GM12891 (cell line): Measurements from ENCODE around the gene ZNF516.

Experiments
- DNase-seq: peaks from one replicate; pipeline ENCODE4 v3.0.0; 2011; ENCODE audit warnings: low spot score; ENCODE audit not compliant: insufficient read length
- FAIRE-seq: peaks from 2 replicates; lab custom pipeline; 2011; peaks lifted over from hg19 to GRCh38; lab: Jason Lieb, UNC
- PAX5 ChIP-seq: IDR thresholded peaks from 2 replicates; pipeline ENCODE4 v1.6.1; 2011; ENCODE audit warnings: low read length, moderate library complexity, mild to moderate bottlenecking; ENCODE audit not compliant: insufficient read depth, severe bottlenecking
- POLR2A ChIP-seq: IDR thresholded peaks from 2 replicates; pipeline ENCODE4 v1.6.1; 2011; ENCODE audit warnings: low read depth, low read length, control low read depth
- POLR2AphosphoS5 ChIP-seq: IDR thresholded peaks from 2 replicates; pipeline ENCODE4 v1.6.1; 2011; ENCODE audit warnings: low read depth, low read length, control low read depth
- POU2F2 ChIP-seq: IDR thresholded peaks from 2 replicates; pipeline ENCODE4 v1.6.1; 2011; ENCODE audit warnings: low read depth, mild to moderate bottlenecking, control low read depth, low read length, moderate library complexity
- SPI1 ChIP-seq: IDR thresholded peaks from 2 replicates; pipeline ENCODE4 v1.6.1; 2011; ENCODE audit warnings: low read depth, low read length, control low read depth
- TAF1 ChIP-seq: IDR thresholded peaks from 2 replicates; pipeline ENCODE4 v1.6.1; 2011; ENCODE audit warnings: low read depth, low read length, control low read depth

ZNF516 gene

GRCh38 chr18:76524900-76525698 is 30.1 kb upstream of the ZNF516 start:
- DNase-seq (no peak), FAIRE-seq (peak; percentile 70)
- TF ChIP-seq TAF1 (no peak), PAX5 (no peak), POLR2A (no peak), SPI1 (0 out of 2 replicates have a peak, but pooled peaks have one; percentile 8)

- no peak for TF ChIP-seq POLR2AphosphoS5
- TF ChIP-seq POLR2A = no peak
- TF ChIP-seq PAX5 = no peak
- no peak for TF ChIP-seq POU2F2
- DNase-seq = no peak
- FAIRE-seq = no peak
Measured at GRCh38 chr18:76524477-76524876, 29.4 kb upstream of the ZNF516 start.

GRCh38 chr18:76522551-76522950 is 27.5 kb upstream of the ZNF516 start:
- TF ChIP-seq PAX5 = no peak
- no peak for TF ChIP-seq SPI1
- no peak for TF ChIP-seq TAF1
- FAIRE-seq (no peak), DNase-seq (no peak)

GRCh38 chr18:76522122-76522503 is 27.1 kb upstream of the ZNF516 start:
- DNase-seq (no peak), FAIRE-seq (no peak)
- no peak for TF ChIP-seq POU2F2
- no peak for TF ChIP-seq POLR2A
- no peak for TF ChIP-seq SPI1
- no peak for TF ChIP-seq POLR2AphosphoS5
- no peak for TF ChIP-seq PAX5
- no peak for TF ChIP-seq TAF1

GRCh38 chr18:76521417-76522121 is 26.5 kb upstream of the ZNF516 start:
- TF ChIP-seq POLR2AphosphoS5 (no peak), POU2F2 (no peak), POLR2A (no peak), TAF1 (no peak), PAX5 (no peak), SPI1 (no peak)
- DNase-seq = no peak
- no peak for FAIRE-seq

DNA sequence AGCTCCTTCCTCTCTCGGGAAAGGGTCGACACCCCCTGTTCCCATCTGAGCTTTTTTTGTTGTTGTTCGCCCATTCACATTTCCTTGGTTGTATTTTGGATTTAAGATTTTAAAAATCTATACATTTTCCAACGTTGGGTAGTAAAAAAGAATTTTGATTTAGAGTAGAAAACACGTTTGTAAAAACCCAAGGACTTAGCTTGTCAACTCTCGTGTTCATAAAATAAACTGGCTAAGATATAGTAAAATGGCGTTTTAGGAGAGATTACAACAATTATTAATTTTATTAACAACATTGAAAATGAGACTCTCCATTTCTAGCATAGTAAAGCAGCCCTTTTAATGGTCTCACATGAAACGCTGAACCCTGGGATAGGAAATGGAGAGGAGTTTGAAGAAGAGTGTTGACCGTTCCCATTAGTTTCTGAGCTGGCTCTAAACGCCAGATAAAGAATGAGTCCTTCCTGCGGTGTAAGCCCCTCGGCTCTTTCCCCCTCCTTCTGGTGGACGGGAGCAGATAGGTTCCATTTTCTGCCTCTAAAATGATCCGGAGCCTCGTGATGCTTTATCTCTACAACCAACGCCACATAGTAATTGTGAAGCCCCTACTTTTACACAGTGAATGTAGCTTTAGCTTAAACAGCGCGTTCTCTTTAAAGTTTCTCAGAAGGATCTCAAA is 24.0 kb upstream of the ZNF516 start:
- DNase-seq = no peak
- peak; percentile 58 for FAIRE-seq

DNA sequence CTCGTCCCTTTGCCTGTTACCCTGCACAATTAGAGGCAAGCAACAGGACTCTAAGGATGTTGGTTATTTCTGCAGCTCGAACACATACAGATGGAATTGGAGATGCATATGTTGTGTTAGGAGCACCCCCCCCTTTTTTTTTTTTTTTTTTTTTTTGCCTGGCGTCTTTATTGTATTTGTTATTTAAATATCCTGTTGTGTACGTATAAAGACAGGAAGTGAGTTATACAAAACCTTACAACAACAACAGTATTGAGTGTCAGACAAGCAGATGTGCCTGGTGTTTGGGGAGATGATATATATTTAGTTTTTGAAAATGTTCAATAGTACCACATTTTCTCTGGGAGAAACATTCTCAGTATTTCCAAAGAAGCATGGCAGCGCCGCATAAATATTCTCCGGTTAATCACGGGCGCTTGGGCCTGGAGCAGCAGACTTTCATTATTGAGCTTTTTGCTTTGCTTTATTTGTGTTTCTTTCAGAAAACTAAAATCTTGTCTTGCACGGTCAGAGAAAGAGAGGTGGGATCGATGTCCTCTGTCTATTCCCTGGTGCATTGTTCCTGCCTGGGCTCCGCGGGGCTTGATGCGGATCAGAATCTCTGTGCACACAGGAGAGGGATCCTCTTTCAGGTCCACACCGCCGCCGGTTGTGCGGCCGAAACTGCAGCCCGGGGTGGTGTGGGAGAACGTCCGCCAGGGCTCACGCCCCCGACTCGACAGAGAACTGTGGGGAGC is 23.2 kb upstream of the ZNF516 start:
- DNase-seq (no peak), FAIRE-seq (peak; percentile 76)

More for the DNA sequence above, 24.0 kb upstream of the ZNF516 start:
- TF ChIP-seq POU2F2 (no peak), SPI1 (no peak), TAF1 (no peak), PAX5 (no peak), POLR2AphosphoS5 (no peak), POLR2A (no peak)

DNA sequence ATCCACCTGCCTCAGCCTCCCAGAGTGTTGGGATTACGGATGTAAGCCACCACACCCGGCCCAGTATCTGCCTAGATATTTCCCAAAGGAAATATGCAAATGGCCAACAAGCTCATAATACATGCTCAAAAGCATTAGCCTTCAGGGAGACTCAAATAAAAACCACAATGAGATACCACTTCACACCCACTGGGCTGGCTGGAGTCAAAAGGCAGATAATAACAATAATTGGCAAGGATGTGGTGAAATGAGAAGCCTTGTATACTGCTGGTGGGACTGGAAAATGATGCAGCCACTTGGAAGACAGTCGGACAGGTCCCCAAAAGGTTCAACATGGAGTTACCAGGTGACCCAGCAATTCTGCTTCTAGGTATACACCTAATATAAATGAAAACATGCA is 20.5 kb upstream of the ZNF516 start:
- DNase-seq (no peak), FAIRE-seq (no peak)
- TF ChIP-seq POLR2AphosphoS5 (no peak), SPI1 (no peak), POU2F2 (no peak), POLR2A (no peak), TAF1 (no peak), PAX5 (no peak)

More for the DNA sequence above, 23.2 kb upstream of the ZNF516 start:
- TF ChIP-seq TAF1 (0 out of 2 replicates have a peak, but pooled peaks have one; percentile 18), PAX5 (no peak), SPI1 (0 out of 2 replicates have a peak, but pooled peaks have one; percentile 24)

DNA sequence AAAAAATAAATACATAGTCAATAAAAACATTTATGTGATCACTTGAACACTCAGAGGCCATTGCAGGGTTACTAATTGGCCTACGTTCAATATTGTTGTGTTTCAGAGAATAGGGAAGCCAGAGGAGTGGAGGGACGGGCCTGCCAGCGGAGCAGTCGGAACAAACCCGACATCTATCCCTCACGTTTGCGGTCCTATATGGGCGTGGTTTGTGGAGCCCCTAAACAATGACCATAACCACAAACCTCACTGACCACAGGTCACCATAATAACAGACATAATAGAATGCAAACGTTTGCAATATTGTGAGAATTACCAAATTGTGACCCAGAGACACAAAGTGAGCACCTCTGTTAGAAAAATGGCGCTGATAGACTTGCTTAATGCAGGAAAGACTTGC is 19.5 kb upstream of the ZNF516 start:
- DNase-seq = no peak
- no peak for FAIRE-seq
- TF ChIP-seq TAF1 = no peak
- no peak for TF ChIP-seq SPI1
- no peak for TF ChIP-seq POU2F2
- no peak for TF ChIP-seq POLR2A
- TF ChIP-seq PAX5 = no peak
- no peak for TF ChIP-seq POLR2AphosphoS5
